Thoracic aorta (tissue), 2 donors: ENCODE data around the gene ZNF740. TPM values are rescaled to one million over a fixed set of nuclear protein-coding genes. Genes with fewer than 3 reads are reported as not detected.

Experiments used
- total RNA-seq, 2 donors: library from RNA; depleted of rRNA; stranded (reverse); fragments of >200 nt; gene quantifications; one replicate each; pipeline versions ENCODE4 v1.1.0 to v1.2.3, GENCODE V29; 2016

The ZNF740 gene
- total RNA-seq, 2 donors from 2014 or later = 22.2 to 28.4 TPM

Other genes with a start within 250 kb of the ZNF740 start
- gene KRT18, start 231.6 kb upstream of the ZNF740 start, total RNA-seq = 10 to 100 TPM; 21.5 to 38.3 TPM
- gene EIF4B, start 174.3 kb upstream of the ZNF740 start, total RNA-seq = 100 to 1,000 TPM; 279 to 338 TPM
- 100 to 1,000 TPM; 292 to 307 TPM for gene TNS2, start 130.7 kb upstream of the ZNF740 start, total RNA-seq
- gene SPRYD3, start 101.3 kb upstream of the ZNF740 start, total RNA-seq = 10 to 100 TPM; 68.0 to 94.8 TPM
- 1,000 to 10,000 TPM; 1,999 to 2,150 TPM for gene IGFBP6, start 83.1 kb upstream of the ZNF740 start, total RNA-seq
- under 1 TPM; 0.81 to 0.99 TPM for gene SOAT2, start 77.2 kb upstream of the ZNF740 start, total RNA-seq
- gene CSAD, start 203 bp downstream of the ZNF740 start, total RNA-seq = 10 to 100 TPM; 70.8 to 89.5 TPM
- gene ITGB7, start 26.5 kb downstream of the ZNF740 start, total RNA-seq = 1 to 10 TPM; 2.1 to 8.3 TPM
- gene RARG, start 51.5 kb downstream of the ZNF740 start, total RNA-seq = 10 to 100 TPM; 25.7 to 37.5 TPM
- gene ESPL1, start 87.6 kb downstream of the ZNF740 start, total RNA-seq = under 1 TPM; 0.78 to 0.95 TPM
- 100 to 1,000 TPM; 305 to 445 TPM for gene PFDN5, start 114.8 kb downstream of the ZNF740 start, total RNA-seq
- gene MYG1, start 119.0 kb downstream of the ZNF740 start, total RNA-seq = 10 to 100 TPM; 23.4 to 49.4 TPM
- gene AAAS, start 140.9 kb downstream of the ZNF740 start, total RNA-seq = 10 to 100 TPM; 43.2 to 64.2 TPM
- gene SP7, start 155.6 kb downstream of the ZNF740 start, total RNA-seq = not detected
- gene SP1, start 199.5 kb downstream of the ZNF740 start, total RNA-seq = 10 to 100 TPM; 50.9 to 65.6 TPM
- under 1 TPM in 1 of 2 donors, not detected in 1; 0.27 TPM for gene AMHR2, start 243.1 kb downstream of the ZNF740 start, total RNA-seq